HepG2 (cell line): ENCODE measurements around the gene CYTH1. TPM values are rescaled to one million over a fixed set of nuclear protein-coding genes. Genes with fewer than 3 reads are reported as not detected.
A peak's percentile ranks its signal among the peaks of the same experiment; 100 is the strongest.

ENCODE experiments used
- ATAC-seq: fragments of 200-7000 bp; cut with Tn5 transposase; 3 replicates; pipeline ENCODE4 v1.9.1; 2020; ENCODE audit warnings: mild to moderate bottlenecking, moderate library complexity
- BruUV-seq: library from RNA; stranded (reverse); fragments of 400-500 nt; replicated peaks from 2 replicates; lab custom pipeline; 2021; lab: Mats Ljungman, UMichigan
- CTCF ChIA-PET: fragments of 300-600 bp; formaldehyde crosslinking; extraction: SDS; loops from one replicate; lab custom pipeline; 2021; ENCODE audit warnings: low total read pairs, inconsistent platforms, low intra/inter-chr PET ratio; lab: Yijun Ruan, JAX
- POLR2A ChIA-PET: fragments of 350-600 bp; sonication (Branson Sonifier 250); formaldehyde crosslinking; loops from one replicate; lab custom pipeline; 2020; ENCODE audit warnings: antibody characterized with exemption, inconsistent platforms; lab: Yijun Ruan, JAX
- DNase-seq: peaks from one replicate; pipeline ENCODE4 v3.0.0-alpha.2; 2015; ENCODE audit warnings: low spot score
- FAIRE-seq: peaks from 3 replicates; lab custom pipeline; 2011; peaks lifted over from hg19 to GRCh38; lab: Jason Lieb, UNC
- H2AFZ ChIP-seq: one replicate; pipeline ENCODE4 v1.6.1; 2011; ENCODE audit warnings: low read length, inconsistent platforms
- H3K27ac ChIP-seq: fragments of 300-600 bp; 3 replicates; pipeline ENCODE4 v1.8.0; 2011; ENCODE audit warnings: mixed run types, mild to moderate bottlenecking, mixed read lengths, low read length, inconsistent platforms; ENCODE audit not compliant: insufficient read depth; ENCODE audit errors: extremely low read length
- H3K27me3 ChIP-seq, 2 experiments: fragments of 200-600 bp in 1 of 2; 2 replicates in 1 of 2; 3 replicates in 1 of 2; pipeline versions ENCODE4 v1.6.0 to v1.8.0; 2011; ENCODE audit warnings: low read length in 2 of 2, mild to moderate bottlenecking in 2 of 2, moderate library complexity in 2 of 2, inconsistent platforms in 1 of 2; ENCODE audit not compliant: insufficient read depth in 2 of 2, control insufficient read depth in 1 of 2
- H3K36me3 ChIP-seq, 2 experiments: fragments of 200-600 bp in 1 of 2; replicated peaks in 1 of 2; 2 replicates in 1 of 2; 3 replicates in 1 of 2; pipeline versions ENCODE4 v1.5.1 to v1.8.0; 2011; ENCODE audit warnings: low read length in 2 of 2, inconsistent platforms in 1 of 2; ENCODE audit not compliant: insufficient read depth in 2 of 2, control insufficient read depth in 1 of 2
- H3K4me1 ChIP-seq: 2 replicates; pipeline ENCODE4 v1.5.1; 2012; ENCODE audit warnings: low read length, inconsistent platforms; ENCODE audit not compliant: insufficient read depth
- H3K4me2 ChIP-seq: 2 replicates; pipeline ENCODE4 v1.6.0; 2011; ENCODE audit warnings: low read depth, low read length, inconsistent platforms
- H3K4me3 ChIP-seq, 3 experiments: fragments of 200-600 bp in 1 of 3; sonication (generic), shearing (Covaris generic) in 1 of 3; replicated peaks in 1 of 3; 2 replicates each; pipeline ENCODE4 v1.5.1; 2011 to 2016; ENCODE audit warnings: low read length in 3 of 3, inconsistent platforms in 2 of 3, low read depth in 2 of 3, mild to moderate bottlenecking in 2 of 3, control low read depth in 1 of 3, mixed read lengths in 1 of 3; ENCODE audit not compliant: insufficient read depth in 1 of 3
- H3K79me2 ChIP-seq: one replicate; pipeline ENCODE4 v1.6.1; 2011; ENCODE audit warnings: low read length, inconsistent platforms; ENCODE audit not compliant: insufficient read depth
- H3K9ac ChIP-seq: 2 replicates; pipeline ENCODE4 v1.6.0; 2011; ENCODE audit warnings: mild to moderate bottlenecking, low read depth, low read length, inconsistent platforms; ENCODE audit not compliant: insufficient read depth
- H3K9me3 ChIP-seq: 2 replicates; pipeline ENCODE4 v1.5.1; 2012; ENCODE audit warnings: mild to moderate bottlenecking, low read length
- H4K20me1 ChIP-seq: 2 replicates; pipeline ENCODE4 v1.6.0; 2011; ENCODE audit warnings: inconsistent platforms, mild to moderate bottlenecking, low read length, moderate library complexity; ENCODE audit not compliant: insufficient read depth
- CBX2 ChIP-seq, 2 experiments: fragments of 200-600 bp in 1 of 2; sonication (generic); formaldehyde crosslinking in 1 of 2; IDR thresholded peaks; 2 replicates each; pipeline versions ENCODE4 v1.7.0 to v1.8.1; 2018 to 2022; ENCODE audit warnings: low read depth in 2 of 2, low read length in 1 of 2, mild to moderate bottlenecking in 1 of 2, missing genetic modification reagents in 1 of 2
- EEA1 ChIP-seq: sonication (generic); formaldehyde crosslinking; IDR thresholded peaks from 2 replicates; pipeline ENCODE4 v1.5.1; 2020; ENCODE audit warnings: mild to moderate bottlenecking, missing genetic modification reagents, borderline replicate concordance
- ELK4 ChIP-seq: sonication (generic); formaldehyde crosslinking; IDR thresholded peaks from 2 replicates; pipeline ENCODE4 v1.9.0; 2021; ENCODE audit warnings: missing genetic modification reagents, borderline replicate concordance
- FOXA1 ChIP-seq, 2 experiments: fragments of 450-650 bp in 1 of 2; sonication (generic) in 1 of 2; formaldehyde crosslinking in 1 of 2; IDR thresholded peaks; 2 replicates each; pipeline versions ENCODE4 v1.4.0 to v1.6.1; 2016 to 2020; ENCODE audit warnings: missing genetic modification reagents in 1 of 2
- FOXP1 ChIP-seq, 2 experiments: fragments of 450-650 bp in 1 of 2; IDR thresholded peaks; 2 replicates each; pipeline ENCODE4 v1.6.1; 2017 to 2018; ENCODE audit warnings: antibody characterized with exemption in 1 of 2
- ISX ChIP-seq: sonication (generic); formaldehyde crosslinking; conservative IDR thresholded peaks from 2 replicates; pipeline ENCODE4 v1.5.0; 2020; ENCODE audit warnings: missing genetic modification reagents
- JDP2 ChIP-seq: sonication (generic); formaldehyde crosslinking; IDR thresholded peaks from 2 replicates; pipeline ENCODE4 v1.8.1; 2022; ENCODE audit warnings: missing genetic modification reagents, borderline replicate concordance
- KAT7 ChIP-seq: IDR thresholded peaks from 2 replicates; pipeline ENCODE4 v1.6.1; 2018; ENCODE audit warnings: borderline replicate concordance, missing compliant biosample characterization
- MAZ ChIP-seq, 2 experiments: sonication (generic) in 1 of 2; formaldehyde crosslinking in 1 of 2; IDR thresholded peaks; 2 replicates each; pipeline versions ENCODE4 v1.5.0 to v1.6.1; 2012 to 2020; ENCODE audit warnings: low read depth in 2 of 2, mild to moderate bottlenecking in 2 of 2, borderline replicate concordance in 1 of 2, improper control_type of control experiment in 1 of 2, low read length in 1 of 2, missing genetic modification reagents in 1 of 2, moderate library complexity in 1 of 2
- PBX2 ChIP-seq: IDR thresholded peaks from 2 replicates; pipeline ENCODE4 v1.6.1; 2016; ENCODE audit warnings: control low read depth
- PHF21A ChIP-seq: sonication (generic); formaldehyde crosslinking; IDR thresholded peaks from 2 replicates; pipeline ENCODE4 v1.5.0; 2020; ENCODE audit warnings: mild to moderate bottlenecking, missing genetic modification reagents
- SP5 ChIP-seq: IDR thresholded peaks from 2 replicates; pipeline ENCODE4 v1.6.1; 2016; ENCODE audit warnings: low read depth, borderline replicate concordance
- TBL1XR1 ChIP-seq: fragments of 150-350 bp; IDR thresholded peaks from 2 replicates; pipeline ENCODE4 v1.6.1; 2014; ENCODE audit warnings: borderline replicate concordance, low read length; ENCODE audit not compliant: partially characterized antibody
- ZGPAT ChIP-seq: IDR thresholded peaks from 2 replicates; pipeline ENCODE4 v1.6.1; 2016; ENCODE audit warnings: mild to moderate bottlenecking
- ZNF34 ChIP-seq: sonication (generic); formaldehyde crosslinking; IDR thresholded peaks from 2 replicates; pipeline ENCODE4 v1.4.0; 2020; ENCODE audit warnings: mild to moderate bottlenecking, missing genetic modification reagents, borderline replicate concordance
- ZNF615 ChIP-seq: sonication (generic); formaldehyde crosslinking; IDR thresholded peaks from 2 replicates; pipeline ENCODE4 v1.5.0; 2020; ENCODE audit warnings: mild to moderate bottlenecking, missing genetic modification reagents, borderline replicate concordance
- ZNF710 ChIP-seq: sonication (generic); formaldehyde crosslinking; IDR thresholded peaks from 2 replicates; pipeline ENCODE4 v1.5.0; 2020; ENCODE audit warnings: mild to moderate bottlenecking, missing genetic modification reagents, borderline replicate concordance
- WGBS: methylation state at CpG from one replicate; pipeline ENCODE4 v1.1.6; 2017; ENCODE audit warnings: low lambda C conversion rate; 5-methylcytosine and 5-hydroxymethylcytosine counted together
- in situ Hi-C: cut with HindIII; loops from 2 replicates; pipeline ENCODE4 v1.10.0; 2017; ENCODE audit warnings: low pct_unique_long_range_greater_than_20kb; ENCODE audit not compliant: extremely low pct_ligation_motif_present
- intact Hi-C: fragments of 100-400 bp; cut with micrococcal nuclease; formaldehyde crosslinking; loops from one replicate; pipeline ENCODE4 v1.10.0; 2022; ENCODE audit not compliant: unreplicated experiment
- polyA plus RNA-seq, 8 experiments: library from polyadenylated mRNA; depleted of rRNA in 3 of 8; stranded (reverse) in 7 of 8; unstranded in 1 of 8; fragments of >200 nt; fragmentation: Illumina TruSeq in 4 of 8; extraction: Trizol in 4 of 8; gene quantifications; 2 replicates each; pipeline versions ENCODE4 v1.2.1 to v1.2.3, GENCODE V29; 2011 to 2016; ENCODE audit warnings: low read depth in 4 of 8, missing spikeins in 1 of 8, mixed read lengths in 1 of 8; ENCODE audit not compliant: insufficient read depth in 1 of 8
- total RNA-seq, 5 experiments: library from RNA; depleted of rRNA; stranded (reverse); fragments of >200 nt; fragmentation: Illumina TruSeq; extraction: Trizol; gene quantifications; 2 replicates each; pipeline ENCODE4 v1.2.3, GENCODE V29; 2016; ENCODE audit warnings: low read depth in 1 of 5

The CYTH1 gene
- total and polyA plus RNA-seq, 2 of the 13 experiments (the other 11 are each of a cell fraction or from before 2014, with no cell fraction given), result 20.1 to 48.9 TPM

GRCh38 chr17:78747488-78747887, 34.6 kb downstream of the CYTH1 start (continued):
- TF ChIP-seq ZGPAT (CRISPR knock-in tag) (no peak), ISX (CRISPR knock-in tag) (no peak), EEA1 (no peak), ZNF710 (CRISPR knock-in tag) (no peak), ZNF615 (CRISPR knock-in tag) (no peak)
- TF ChIP-seq, all 625 proteins: peak for 4

GRCh38 chr17:78746949-78747269, 35.2 kb downstream of the CYTH1 start:
- no peak for DNase-seq
- Histone ChIP-seq H3K79me2 (peaks cover 62% of the 10 kb centered on the region), H3K4me3 (no peak overlapping the region; a peak in 1 of 6 replicates), H3K27me3 (no peaks in the 10 kb centered on the region), H4K20me1 (no peaks in the 10 kb centered on the region), H3K36me3 (no peaks in the 10 kb centered on the region), H3K4me1 (peaks cover 78% of the 10 kb centered on the region), H3K27ac (peak overlapping the region; percentile 93), H3K9ac (no peak overlapping the region), H3K9me3 (no peaks in the 10 kb centered on the region), H2AFZ (no peak overlapping the region), H3K4me2 (peak overlapping the region; percentile 76)
- in situ Hi-C loops, result no loop called here
- 39% methylated on average over 2 of the region's 2 CpGs for WGBS
- ATAC-seq, result no peak
- CTCF ChIA-PET, result no interaction called here
- POLR2A ChIA-PET, result interaction anchor here (1.1 to 3.4 kb wide), 2 partner anchors 11 to 33 kb away, joined by 3 to 20 read pairs; no protein-coding TSS in a partner anchor
- intact Hi-C loops, result loop anchor here (2.0 to 5.0 kb wide), 2 partner anchors 35 to 250 kb away; partner anchors contain the start of gene CYTH1
- BruUV-seq, result no TSS peak
- no peak for FAIRE-seq
- TF ChIP-seq FOXP1 (IDR thresholded peaks at IDR 0.05) (no peak), FOXP1 (CRISPR knock-in tag; IDR thresholded peaks at IDR 0.05) (peak; percentile 1; the same call in 1 of the 2 replicates), FOXA1 (IDR thresholded peaks at IDR 0.05) (no peak), FOXA1 (CRISPR knock-in tag; IDR thresholded peaks at IDR 0.05) (no peak), ZNF34 (CRISPR knock-in tag) (no peak), CBX2 (IDR thresholded peaks at IDR 0.05; ENCODE audit: low read depth, low read length) (no peak), CBX2 (CRISPR knock-in tag; IDR thresholded peaks at IDR 0.05; ENCODE audit: low read depth) (no peak), TBL1XR1 (peak; percentile 26), JDP2 (CRISPR knock-in tag) (no peak), ELK4 (no peak), PHF21A (peak; percentile 48; the same call in 1 of the 2 replicates), KAT7 (CRISPR knock-in tag) (no peak), SP5 (CRISPR knock-in tag) (0 out of 2 replicates have a peak, but pooled peaks have one; percentile 1), MAZ (IDR thresholded peaks at IDR 0.05; ENCODE audit: borderline replicate concordance, low read depth, low read length) (peak; percentile 18; the same call in 1 of the 2 replicates), MAZ (CRISPR knock-in tag; IDR thresholded peaks at IDR 0.05; ENCODE audit: low read depth) (no peak), PBX2 (CRISPR knock-in tag) (no peak)
